HT1080 (cell line): Measurements from ENCODE around the gene CCDC150. TPM values are rescaled to one million over a fixed set of nuclear protein-coding genes. Genes with fewer than 3 reads are reported as not detected.
"Not testable (repeated sequence)": the region's sequence is repeated elsewhere in the genome, so short reads cannot be mapped to it uniquely, and the experiment has no call there.

Source experiments
- DNase-seq: peaks from one replicate; pipeline ENCODE4 v3.0.0-alpha.2; 2015; ENCODE audit warnings: low read depth
- total RNA-seq: library from RNA; depleted of rRNA; stranded (reverse); fragments of >200 nt; shearing (Covaris generic); gene quantifications from 2 replicates; pipeline ENCODE4 v1.2.3, GENCODE V29; 2014

The CCDC150 gene
- total RNA-seq, 1 experiment from 2014 or later: 8.4 TPM

DNA sequence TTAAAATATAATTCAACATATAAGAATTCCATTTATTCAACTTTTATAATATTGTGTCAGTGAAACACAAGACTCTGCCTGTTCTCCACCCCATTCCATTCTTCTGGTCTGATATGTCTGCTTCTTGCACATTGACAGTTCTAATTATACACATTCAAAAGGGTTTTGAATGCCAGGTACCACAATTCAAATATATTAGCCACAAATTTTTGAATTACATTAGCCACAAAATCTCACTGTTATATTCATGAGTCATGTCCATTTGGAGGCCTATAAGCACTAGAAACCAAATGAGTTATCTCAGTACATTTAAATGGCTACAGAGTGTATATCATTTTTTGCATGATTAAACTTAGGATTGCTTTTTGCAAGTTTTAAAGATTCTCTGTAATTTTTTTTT lies 72.1 kb downstream of the CCDC150 start:
- no peak for DNase-seq

- no peak for DNase-seq
Observed at GRCh38 chr2:196712867-196713266, 73.4 kb downstream of the CCDC150 start.

DNA sequence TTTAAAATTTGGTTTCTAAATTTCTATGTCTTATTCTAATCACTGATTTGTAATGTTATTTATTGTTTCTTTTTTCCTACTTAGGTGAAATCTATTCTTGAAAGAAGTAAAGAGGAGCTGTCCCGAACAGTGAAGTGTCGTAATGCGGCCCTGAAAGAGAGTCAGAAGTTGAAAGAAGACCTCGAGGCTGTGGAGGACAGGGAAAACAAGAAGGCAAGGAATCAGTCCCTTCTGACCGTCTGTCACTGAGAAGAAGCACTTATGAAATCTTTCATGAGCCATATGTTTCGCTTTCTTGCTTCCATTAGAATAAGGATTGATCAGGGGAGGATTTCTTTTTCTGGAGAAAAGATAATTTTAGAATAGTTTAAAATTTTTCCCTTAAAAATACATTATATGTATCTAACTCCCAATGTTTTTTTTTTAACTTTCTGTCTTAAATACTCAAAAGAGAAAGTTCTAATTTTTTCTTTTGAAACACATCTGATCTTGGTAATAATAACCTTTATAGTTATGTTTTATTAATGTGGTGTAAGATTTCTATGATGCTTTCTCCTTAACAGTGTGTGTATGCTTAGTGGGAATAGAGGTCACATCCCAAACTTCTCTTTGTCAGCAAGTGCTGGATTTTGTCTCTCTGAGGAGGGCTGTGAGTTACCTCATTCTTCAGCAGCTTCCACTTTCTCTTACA lies 79.0 kb downstream of the CCDC150 start:
- DNase-seq: no peak

- peak; percentile 34 for DNase-seq
Observed at GRCh38 chr2:196719110-196719872, 79.8 kb downstream of the CCDC150 start.

DNA sequence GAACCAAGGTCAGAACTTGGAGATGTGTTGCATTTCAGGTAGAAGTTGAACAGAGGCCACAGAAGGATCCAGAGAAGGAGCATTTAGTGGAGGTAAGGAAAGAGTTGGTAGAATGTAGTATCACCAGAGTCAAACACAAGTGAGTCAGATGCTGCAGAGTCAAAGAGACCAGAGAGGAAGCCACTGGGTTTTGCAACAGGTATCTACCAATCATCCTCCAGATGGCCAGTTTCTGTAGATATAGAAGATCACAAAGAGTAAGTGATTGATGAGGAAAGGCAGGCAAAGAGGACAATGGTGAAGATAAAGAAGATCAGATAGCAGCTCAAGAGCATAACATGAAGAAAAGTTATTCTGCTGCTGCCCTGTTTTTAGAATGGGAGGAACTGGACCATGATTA lies 84.1 kb downstream of the CCDC150 start:
- DNase-seq: no peak

DNA sequence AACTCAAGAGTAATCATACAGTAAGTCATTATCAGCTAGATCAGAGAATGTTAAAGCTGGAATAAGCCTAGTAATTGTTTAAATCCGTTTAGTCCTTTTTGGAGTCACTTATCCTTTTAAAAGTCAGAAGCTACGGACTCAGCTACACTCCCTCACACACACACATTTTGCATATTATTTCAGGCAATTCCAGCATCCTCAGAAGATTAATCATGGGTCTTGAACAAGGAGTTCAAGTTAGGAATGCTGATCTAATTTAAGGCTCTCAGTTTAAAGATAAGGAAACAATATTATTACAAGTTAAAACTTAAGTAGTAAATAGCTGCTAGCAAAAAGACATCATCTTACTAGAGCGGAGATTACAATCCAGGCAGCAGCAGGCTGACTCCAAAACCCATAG lies 85.7 kb downstream of the CCDC150 start:
- no peak for DNase-seq

- no peak for DNase-seq
Observed at GRCh38 chr2:196725882-196726281, 86.4 kb downstream of the CCDC150 start.

- DNase-seq: no peak
Observed at GRCh38 chr2:196729418-196729817, 89.9 kb downstream of the CCDC150 start.

DNA sequence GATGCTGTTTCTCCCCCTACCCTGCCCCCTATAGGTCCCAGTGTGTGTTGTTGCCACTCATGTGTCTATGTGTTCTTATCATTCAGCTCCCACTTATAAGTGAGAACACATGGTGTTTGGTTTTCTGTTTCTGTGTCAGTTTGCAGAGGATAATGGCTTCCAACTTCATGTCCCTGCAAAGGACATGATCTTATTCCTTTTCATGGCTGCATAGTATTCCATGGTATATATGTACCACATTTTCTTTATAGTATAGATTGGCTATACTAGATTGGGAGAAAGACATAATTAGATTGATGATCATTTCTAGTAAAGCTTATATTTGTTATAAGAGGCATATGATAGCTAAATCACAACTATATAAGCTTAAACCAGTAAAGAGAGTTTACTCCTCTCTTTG lies 97.1 kb downstream of the CCDC150 start:
- DNase-seq: not testable (repeated sequence)

GRCh38 chr2:196737046-196737445 lies 97.5 kb downstream of the CCDC150 start:
- no peak for DNase-seq

- DNase-seq: no peak
Observed at GRCh38 chr2:196739031-196739430, 99.5 kb downstream of the CCDC150 start.

DNA sequence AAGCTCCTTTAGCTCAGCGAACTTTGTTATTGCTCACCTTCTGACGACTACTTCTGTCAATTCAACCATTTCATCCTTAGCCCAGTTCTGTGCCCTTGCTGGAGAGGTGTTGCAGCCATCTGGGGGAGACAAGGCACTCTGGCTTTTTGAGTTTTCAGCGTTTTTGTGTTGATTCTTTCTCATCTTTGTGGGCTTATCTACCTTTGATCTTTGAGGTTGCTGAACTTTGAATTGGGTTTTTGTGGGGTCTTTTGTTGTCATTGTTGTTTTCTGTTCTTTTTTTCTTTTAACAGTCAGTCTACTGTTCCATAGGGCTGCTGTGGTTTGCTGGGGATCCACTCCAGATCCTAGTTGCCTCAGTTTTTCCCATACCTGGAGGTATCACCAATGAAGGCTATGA lies 102.7 kb downstream of the CCDC150 start:
- no peak for DNase-seq

GRCh38 chr2:196742685-196743084 lies 103.2 kb downstream of the CCDC150 start:
- no peak for DNase-seq

DNA sequence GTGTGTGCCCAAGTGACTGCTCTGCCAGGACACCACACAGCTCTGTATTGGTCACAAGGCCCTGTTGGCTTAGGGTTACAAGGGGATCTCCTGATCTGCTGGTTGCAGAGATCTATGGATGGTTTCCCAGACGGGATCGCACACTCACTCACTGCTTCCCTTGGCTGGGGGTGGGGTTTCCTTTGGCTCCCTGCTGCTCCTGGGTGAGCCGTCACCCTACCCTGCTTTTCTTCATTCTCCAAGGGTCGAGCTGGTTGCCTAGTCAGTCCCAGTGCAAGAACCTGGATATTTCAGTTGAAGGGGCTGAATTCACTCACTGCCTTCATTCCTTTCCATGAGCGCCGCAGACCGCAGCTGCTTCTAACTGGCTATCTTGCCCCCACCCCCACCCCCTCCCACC lies 103.7 kb downstream of the CCDC150 start:
- no peak for DNase-seq

GRCh38 chr2:196745711-196746110 lies 106.2 kb downstream of the CCDC150 start:
- no peak for DNase-seq

- DNase-seq: no peak
Observed at GRCh38 chr2:196747400-196747799, 107.9 kb downstream of the CCDC150 start.

GRCh38 chr2:196748123-196748522 lies 108.6 kb downstream of the CCDC150 start:
- no peak for DNase-seq

- DNase-seq: no peak
Observed at GRCh38 chr2:196750291-196750923, 110.9 kb downstream of the CCDC150 start.

DNA sequence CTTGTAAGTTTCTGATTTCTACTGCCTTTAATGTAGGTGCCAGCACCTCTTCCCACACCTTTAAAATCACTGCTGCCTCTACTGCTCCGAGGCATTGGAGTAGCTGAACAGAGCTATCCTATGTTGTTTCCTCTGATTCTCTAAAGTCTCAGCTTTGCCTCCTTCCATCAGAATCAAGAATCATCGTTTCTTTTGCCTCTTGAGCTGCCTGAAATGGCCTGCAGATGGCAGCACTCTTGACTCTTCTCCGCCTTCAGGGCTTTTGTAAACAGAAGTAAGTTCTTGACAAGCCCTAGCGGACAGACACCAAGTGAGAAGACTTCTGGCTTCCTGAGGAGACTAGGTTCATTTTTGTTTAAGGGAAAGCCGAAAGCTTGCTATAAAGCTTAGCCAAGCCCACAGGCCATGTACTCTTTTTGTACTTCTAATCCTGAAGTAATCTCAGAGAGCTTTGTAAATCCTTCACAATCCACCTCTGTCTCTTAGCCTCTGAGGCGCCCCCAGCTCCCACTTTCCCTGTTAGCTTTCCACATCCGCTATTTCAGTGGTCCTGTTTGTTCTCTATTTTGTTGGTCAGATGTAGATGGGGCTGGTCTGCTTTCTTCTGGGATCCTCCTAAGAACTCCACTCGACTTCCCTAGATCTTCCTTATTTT lies 111.6 kb downstream of the CCDC150 start:
- peak; percentile 56 for DNase-seq

DNA sequence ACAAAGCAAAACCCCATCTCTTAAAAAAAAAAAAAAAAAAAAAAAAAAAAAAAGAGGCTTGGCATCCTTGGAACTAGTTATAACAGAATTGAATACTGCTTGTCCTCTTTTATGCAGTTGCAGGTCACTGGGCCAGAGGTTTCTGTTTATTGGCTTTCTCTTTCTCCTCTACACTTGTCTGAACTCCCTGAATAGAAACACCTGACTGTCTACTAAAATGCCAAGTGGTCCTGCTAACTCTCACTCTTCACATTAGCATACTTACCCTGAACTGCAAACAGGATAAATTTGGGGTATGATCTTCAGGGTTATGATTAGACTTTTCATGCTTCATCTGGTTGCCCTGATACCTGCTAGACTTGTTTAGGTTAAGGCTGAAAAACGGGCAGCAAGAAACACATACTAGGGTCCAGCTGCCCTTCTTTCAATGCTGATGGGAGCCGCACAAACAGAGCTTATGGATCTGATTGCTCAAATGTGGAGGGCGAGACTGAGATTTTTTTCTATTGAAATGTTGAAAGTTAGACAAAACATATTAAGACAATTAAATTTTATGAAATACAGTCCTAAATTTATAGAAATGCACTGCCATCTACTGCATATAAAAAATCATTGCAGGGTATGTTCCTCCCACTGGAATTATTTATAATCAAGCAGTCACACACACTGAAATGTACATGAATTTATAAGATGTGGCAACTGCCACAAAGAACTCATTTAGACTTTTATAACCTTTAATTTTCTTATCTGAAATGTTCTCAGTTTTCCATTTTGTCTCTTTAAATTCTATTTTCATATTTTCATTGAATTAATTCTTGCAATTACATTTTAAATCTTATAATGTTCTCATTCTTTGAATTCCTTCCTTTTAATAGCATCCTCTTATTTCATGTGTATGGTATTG lies 119.2 kb downstream of the CCDC150 start:
- DNase-seq: no peak

GRCh38 chr2:196759378-196759706 lies 119.8 kb downstream of the CCDC150 start:
- DNase-seq: no peak
